Body of pancreas (tissue), 4 donors: Measurements from ENCODE around the gene SCRT2. TPM values are rescaled to one million over a fixed set of nuclear protein-coding genes. Genes with fewer than 3 reads are reported as not detected.
"Not testable (repeated sequence)": the region's sequence is repeated elsewhere in the genome, so short reads cannot be mapped to it uniquely, and the experiment has no call there.

ENCODE experiments used
- ATAC-seq: fragments of 150-250 bp; one replicate; pipeline ENCODE4 v1.9.1; 2016
- DNase-seq, 4 donors: peaks; one replicate each; pipeline ENCODE4 v3.0.0-alpha.2; 2019
- H3K27ac ChIP-seq, 4 donors: fragments of 200-600 bp; sonication (generic); 1 replicate in 3 of 4; 2 replicates in 1 of 4; pipeline versions ENCODE4 v1.5.1 to v1.6.1; 2016 to 2019; ENCODE audit warnings: mild to moderate bottlenecking in 1 of 4, mixed read lengths in 1 of 4, moderate library complexity in 1 of 4
- H3K27me3 ChIP-seq, 2 donors: fragments of 200-600 bp; sonication (generic); one replicate each; pipeline ENCODE4 v1.6.0; 2016; ENCODE audit warnings: mild to moderate bottlenecking in 1 of 2
- H3K36me3 ChIP-seq, 2 donors: fragments of 200-600 bp; sonication (generic); replicated peaks in 1 of 2; 2 replicates each; pipeline ENCODE4 v1.5.1; 2016; ENCODE audit warnings: low read depth in 2 of 2; ENCODE audit not compliant: insufficient read depth in 1 of 2
- H3K4me1 ChIP-seq: fragments of 200-600 bp; sonication (generic); one replicate; pipeline ENCODE4 v1.6.0; 2016
- H3K4me3 ChIP-seq, 2 donors: fragments of 200-600 bp; sonication (generic); 1 replicate in 1 of 2; 2 replicates in 1 of 2; pipeline ENCODE4 v1.5.1; 2016 to 2019
- H3K9me3 ChIP-seq, 3 donors: fragments of 200-600 bp; sonication (generic); 1 replicate in 2 of 3; 2 replicates in 1 of 3; pipeline ENCODE4 v1.5.1; 2016
- POLR2A ChIP-seq, 3 donors: fragments of 450-650 bp; IDR thresholded peaks; one replicate each; pipeline ENCODE4 v1.6.1; 2016; ENCODE audit warnings: antibody characterized with exemption in 3 of 3, mild to moderate bottlenecking in 2 of 3
- WGBS, 2 donors: methylation state at CpG; one replicate each; pipeline ENCODE4 v1.1.5; 2017; 5-methylcytosine and 5-hydroxymethylcytosine counted together
- intact Hi-C: fragments of 100-400 bp; cut with DNase I; formaldehyde crosslinking; loops from one replicate; pipeline ENCODE4 v1.15.1; 2023
- total RNA-seq, 2 donors: library from RNA; depleted of rRNA; stranded (reverse); fragments of >200 nt; gene quantifications; one replicate each; pipeline ENCODE4 v1.1.0, GENCODE V29; 2016
- TF ChIP-seq, protein P1 (sequence below), 7 experiments: fragments of 450-650 bp in 4 of 7; fragments of 200-600 bp in 3 of 7; sonication (generic) in 3 of 7; IDR thresholded peaks; one replicate each; pipeline ENCODE4 v1.5.1; 2016 to 2019; ENCODE audit warnings: antibody characterized with exemption in 7 of 7

The SCRT2 gene
- total RNA-seq = under 1 TPM in 1 of 2 donors, not detected in 1; under 0.01 TPM

DNA sequence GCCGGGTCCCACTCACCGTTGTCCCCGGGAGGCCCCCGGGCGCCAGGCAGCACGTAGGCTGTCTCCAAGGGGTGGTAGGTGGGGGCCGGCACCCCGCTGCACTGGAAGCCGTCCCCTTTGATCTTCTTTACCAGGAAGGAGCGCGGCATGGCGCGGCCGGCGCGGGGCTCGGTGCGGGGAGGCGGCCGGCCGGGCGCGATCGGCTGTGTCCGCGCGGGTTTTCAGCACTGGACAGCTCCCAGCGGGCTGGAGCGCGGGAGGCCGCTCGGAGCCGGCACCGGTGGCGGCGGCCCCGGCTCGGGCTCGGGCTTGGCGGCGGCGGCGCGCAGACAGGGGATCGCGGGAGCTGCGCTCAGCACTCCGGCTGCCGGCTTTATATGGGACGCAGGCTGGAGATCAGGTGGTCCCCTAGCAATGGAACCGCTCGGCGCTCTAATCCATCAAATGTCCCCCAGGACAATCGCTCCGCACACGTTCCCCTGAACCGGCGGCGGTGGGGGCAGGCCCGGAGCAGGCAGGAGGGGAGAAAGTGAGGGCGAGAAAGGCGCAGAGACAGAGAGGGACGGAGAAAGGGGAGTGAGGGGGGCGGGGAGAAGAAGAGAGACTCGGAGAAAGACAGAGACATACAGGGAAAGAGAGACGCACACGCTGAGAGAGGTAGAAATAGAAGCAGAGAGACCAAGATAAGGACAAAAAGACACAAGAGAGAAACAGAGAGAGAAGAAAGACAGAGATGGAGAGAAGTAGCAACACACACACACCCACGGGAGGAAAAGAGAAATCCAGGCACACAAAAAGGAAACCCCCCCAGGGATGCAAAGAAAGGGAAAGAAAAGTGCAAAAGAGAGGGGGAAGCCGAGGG lies at the start of gene SCRT2:
Gene SCRT2, minus strand, starts transcription at position 350 of the 862 bp plus-strand sequence. Its CDS starts 201 bp downstream, at position 149.
- Histone ChIP-seq H3K4me1 (peaks cover 20% of the 10 kb centered on the region), H3K36me3 (no peaks in the 10 kb centered on the region), H3K4me3 (no peak within 1 kb of the TSS), H3K27ac (no peak within 1 kb of the TSS), H3K9me3 (no peaks in the 10 kb centered on the region), H3K27me3 (peaks cover 0 to 41% of the 10 kb centered on the region in 2 donors)
- DNase-seq (peak; percentile 81 to 85 (median 82)), ATAC-seq (peak; percentile 94)
- WGBS, 2 donors = 0 to 1% methylated on average over 19 to 59 of the region's 69 CpGs
- intact Hi-C loops = no loop called here
- no peak for TF ChIP-seq POLR2A (IDR thresholded peaks at IDR 0.05)
- TF ChIP-seq, protein P1, sequence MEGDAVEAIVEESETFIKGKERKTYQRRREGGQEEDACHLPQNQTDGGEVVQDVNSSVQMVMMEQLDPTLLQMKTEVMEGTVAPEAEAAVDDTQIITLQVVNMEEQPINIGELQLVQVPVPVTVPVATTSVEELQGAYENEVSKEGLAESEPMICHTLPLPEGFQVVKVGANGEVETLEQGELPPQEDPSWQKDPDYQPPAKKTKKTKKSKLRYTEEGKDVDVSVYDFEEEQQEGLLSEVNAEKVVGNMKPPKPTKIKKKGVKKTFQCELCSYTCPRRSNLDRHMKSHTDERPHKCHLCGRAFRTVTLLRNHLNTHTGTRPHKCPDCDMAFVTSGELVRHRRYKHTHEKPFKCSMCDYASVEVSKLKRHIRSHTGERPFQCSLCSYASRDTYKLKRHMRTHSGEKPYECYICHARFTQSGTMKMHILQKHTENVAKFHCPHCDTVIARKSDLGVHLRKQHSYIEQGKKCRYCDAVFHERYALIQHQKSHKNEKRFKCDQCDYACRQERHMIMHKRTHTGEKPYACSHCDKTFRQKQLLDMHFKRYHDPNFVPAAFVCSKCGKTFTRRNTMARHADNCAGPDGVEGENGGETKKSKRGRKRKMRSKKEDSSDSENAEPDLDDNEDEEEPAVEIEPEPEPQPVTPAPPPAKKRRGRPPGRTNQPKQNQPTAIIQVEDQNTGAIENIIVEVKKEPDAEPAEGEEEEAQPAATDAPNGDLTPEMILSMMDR (IDR thresholded peaks at IDR 0.05) = no peak

DNA sequence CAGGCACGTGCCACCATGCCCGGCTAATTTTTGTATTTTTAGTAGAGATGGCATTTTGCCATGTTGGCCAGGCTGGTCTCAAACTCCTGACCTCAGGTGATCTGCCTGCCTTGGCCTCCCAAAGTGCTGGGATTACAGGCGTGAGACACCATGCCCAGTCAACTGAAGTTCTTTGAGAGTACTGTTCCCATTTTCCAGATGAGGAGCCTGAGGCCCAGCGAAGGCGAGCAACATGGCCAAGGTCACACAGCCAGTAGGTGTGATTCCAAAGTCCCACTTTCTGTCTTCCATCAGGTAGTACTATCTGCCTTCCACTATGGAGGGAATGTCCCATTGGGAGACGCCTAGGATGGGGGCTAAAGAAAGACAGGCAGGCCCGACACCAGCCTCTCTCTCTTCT lies 49.2 kb upstream of the SCRT2 start:
- H3K27me3 ChIP-seq, H3K36me3 ChIP-seq, DNase-seq, H3K9me3 ChIP-seq, intact Hi-C loops, H3K4me3 ChIP-seq, ATAC-seq, H3K27ac ChIP-seq: not testable (repeated sequence)
- 71 to 85% methylated on average over 7 of the region's 7 CpGs for WGBS, 2 donors
- H3K4me1 ChIP-seq = peaks cover 11% of the 10 kb centered on the region

DNA sequence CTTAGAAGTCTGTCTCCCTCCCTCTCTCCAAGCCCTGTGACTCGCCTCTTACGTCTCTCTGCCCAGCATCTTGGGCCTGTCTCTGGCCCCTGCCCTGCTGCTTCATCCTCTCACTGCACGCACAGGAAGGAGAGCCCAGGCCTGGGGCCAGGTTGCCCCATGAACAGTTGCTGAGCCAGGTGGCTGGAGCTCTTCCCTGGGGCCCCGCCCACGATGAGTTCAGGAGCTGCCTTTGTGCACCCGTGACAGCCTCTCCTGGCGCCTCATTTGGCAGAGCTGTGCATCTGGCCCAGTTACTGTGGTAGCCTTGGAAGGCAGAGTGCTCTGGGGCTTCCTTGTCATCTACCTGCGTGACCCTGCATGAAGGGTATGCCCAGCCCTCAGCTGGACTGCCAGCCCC lies 48.2 kb upstream of the SCRT2 start:
- intact Hi-C loops = no loop called here
- DNase-seq (peak in 3 of 4 donors; percentile 13 to 25 (median 20)), ATAC-seq (no peak)

DNA sequence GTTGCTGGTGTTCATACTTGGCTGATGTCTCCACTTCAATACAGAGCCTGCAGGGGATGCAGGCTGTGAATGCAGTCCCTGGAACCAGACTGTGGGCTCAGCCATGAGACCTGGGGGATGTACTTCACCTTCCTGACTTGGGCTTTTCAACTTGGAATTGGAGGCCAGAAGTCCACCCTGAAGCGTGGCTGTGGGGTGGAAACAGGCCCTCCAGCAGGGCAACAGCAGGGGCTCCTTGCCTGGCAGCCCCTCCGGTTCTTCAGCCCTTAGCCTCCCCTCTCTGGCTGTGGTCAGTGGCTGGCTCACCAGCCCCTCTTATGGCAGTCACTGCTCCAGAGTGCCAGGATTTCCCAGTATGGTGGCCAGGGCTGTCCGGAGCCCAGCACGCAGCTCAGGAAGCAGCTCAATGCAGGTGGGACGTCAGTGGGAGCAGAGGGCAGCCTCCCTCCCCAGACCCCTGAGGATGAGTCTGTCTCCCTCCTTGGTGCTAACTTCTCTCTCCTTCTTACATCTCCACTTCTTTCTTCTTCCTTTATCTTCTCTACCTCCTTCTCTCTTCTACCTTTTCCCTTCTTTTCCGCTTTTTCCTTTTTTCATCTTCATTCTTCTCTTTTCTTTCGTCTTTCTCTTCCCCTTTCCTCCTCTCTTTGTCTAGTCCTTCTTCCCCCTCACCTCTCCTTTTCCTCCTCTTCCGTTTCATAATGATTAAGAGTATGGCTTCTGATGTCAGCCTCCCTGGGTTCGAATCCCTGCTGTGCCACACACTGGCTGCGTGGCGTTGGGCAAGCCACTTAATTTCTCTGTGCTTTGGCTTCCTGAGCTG lies 47.4 kb upstream of the SCRT2 start:
- Histone ChIP-seq H3K4me3 (no peak overlapping the region), H3K27me3 (peaks cover 0 to 6% of the 10 kb centered on the region in 2 donors), H3K9me3 (no peaks in the 10 kb centered on the region), H3K27ac (no peak overlapping the region), H3K36me3 (no peaks in the 10 kb centered on the region), H3K4me1 (peaks cover 3% of the 10 kb centered on the region)
- WGBS, 2 donors = 65 to 70% methylated on average over 9 to 11 of the region's 11 CpGs
- intact Hi-C loops = no loop called here
- DNase-seq (no peak), ATAC-seq (no peak)
- TF ChIP-seq, protein P1 (IDR thresholded peaks at IDR 0.05) = no peak
- TF ChIP-seq POLR2A (IDR thresholded peaks at IDR 0.05) = no peak

More for the DNA sequence above, 48.2 kb upstream of the SCRT2 start:
- H3K9me3 ChIP-seq = no peaks in the 10 kb centered on the region
- no peak overlapping the region for H3K4me3 ChIP-seq
- H3K27ac ChIP-seq = no peak overlapping the region
- peaks cover 0 to 8% of the 10 kb centered on the region in 2 donors for H3K27me3 ChIP-seq
- TF ChIP-seq, protein P1 (IDR thresholded peaks at IDR 0.05) = no peak
- no peak for TF ChIP-seq POLR2A (IDR thresholded peaks at IDR 0.05)
- H3K4me1 ChIP-seq = peaks cover 10% of the 10 kb centered on the region
- WGBS, 2 donors = 55 to 64% methylated on average over 4 to 8 of the region's 8 CpGs
- no peaks in the 10 kb centered on the region for H3K36me3 ChIP-seq

DNA sequence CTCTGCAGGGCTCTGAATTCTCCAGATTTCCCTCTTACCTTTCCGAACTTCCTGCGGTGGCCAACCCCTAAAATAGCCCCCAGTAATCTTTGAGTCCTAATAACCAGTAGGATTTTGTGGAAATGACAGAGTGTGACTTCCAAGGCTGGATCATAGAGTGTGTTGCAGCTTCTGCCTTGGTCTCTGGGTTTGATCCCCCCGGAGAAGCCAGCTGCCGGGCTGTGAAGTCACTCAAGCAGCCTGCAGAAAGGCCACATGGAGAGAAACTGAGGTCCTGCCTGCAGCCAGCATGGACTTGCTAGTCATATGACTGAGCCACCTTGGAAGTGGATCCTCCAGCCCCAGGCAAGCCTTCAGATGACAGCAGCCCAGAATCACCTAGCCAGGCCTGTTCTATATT lies 46.3 kb upstream of the SCRT2 start:
- no peak for ATAC-seq
- Histone ChIP-seq H3K27ac (no peak overlapping the region), H3K4me3 (no peak overlapping the region), H3K9me3 (no peaks in the 10 kb centered on the region), H3K27me3 (peaks cover 0 to 3% of the 10 kb centered on the region in 2 donors), H3K4me1 (no peaks in the 10 kb centered on the region), H3K36me3 (no peaks in the 10 kb centered on the region)
- 73 to 87% methylated on average over 2 to 4 of the region's 4 CpGs for WGBS, 2 donors
- DNase-seq = no peak
- TF ChIP-seq, protein P1 (IDR thresholded peaks at IDR 0.05) = no peak
- TF ChIP-seq POLR2A (IDR thresholded peaks at IDR 0.05) = no peak
- intact Hi-C loops = no loop called here
